HG03097 (cell line): ENCODE data around the gene KRTAP4-4.
"Not testable (repeated sequence)": the region's sequence is repeated elsewhere in the genome, so short reads cannot be mapped to it uniquely, and the experiment has no call there.

ENCODE experiments used
- ATAC-seq: cut with Tn5 transposase; IDR thresholded peaks from one replicate; pipeline ENCODE4 v1.9.1; 2021; ENCODE audit not compliant: unreplicated experiment, low FRiP score

The KRTAP4-4 gene

GRCh38 chr17:41148971-41149651 lies 11.4 kb downstream of the KRTAP4-4 start:
- ATAC-seq = not testable (repeated sequence)

- ATAC-seq = no peak
Measured at GRCh38 chr17:41147531-41148204, 12.9 kb downstream of the KRTAP4-4 start.

GRCh38 chr17:41145261-41145660 lies 15.3 kb downstream of the KRTAP4-4 start:
- no peak for ATAC-seq

GRCh38 chr17:41144846-41145245 lies 15.7 kb downstream of the KRTAP4-4 start:
- no peak for ATAC-seq

GRCh38 chr17:41141361-41141760 lies 19.2 kb downstream of the KRTAP4-4 start:
- ATAC-seq = no peak

GRCh38 chr17:41140360-41141131 lies 20.0 kb downstream of the KRTAP4-4 start, which contains the start of gene KRTAP4-6:
TSS of gene KRTAP4-6 (minus strand) at chr17:41140544. CDS start at chr17:41140487, 57 bp downstream.
- no peak for ATAC-seq

GRCh38 chr17:41139865-41140264 lies 20.7 kb downstream of the KRTAP4-4 start:
- ATAC-seq = not testable (repeated sequence)

- no peak for ATAC-seq
Measured at GRCh38 chr17:41133880-41134735, 26.4 kb downstream of the KRTAP4-4 start.

- ATAC-seq = no peak
Measured at GRCh38 chr17:41131979-41132378, 28.6 kb downstream of the KRTAP4-4 start.

GRCh38 chr17:41127371-41127770 lies 33.2 kb downstream of the KRTAP4-4 start:
- ATAC-seq = no peak

- ATAC-seq = no peak
Measured at GRCh38 chr17:41126412-41126811, 34.1 kb downstream of the KRTAP4-4 start.

- no peak for ATAC-seq
Measured at GRCh38 chr17:41125064-41125463, 35.5 kb downstream of the KRTAP4-4 start.

- not testable (repeated sequence) for ATAC-seq
Measured at GRCh38 chr17:41123991-41124371, 36.6 kb downstream of the KRTAP4-4 start, which contains the start of gene KRTAP4-12. TSS of gene KRTAP4-12 (minus strand) at chr17:41124182. CDS start at chr17:41124122, 60 bp downstream.

GRCh38 chr17:41123292-41123990 lies 37.1 kb downstream of the KRTAP4-4 start:
- ATAC-seq = not testable (repeated sequence)

- ATAC-seq = no peak
Measured at GRCh38 chr17:41121742-41122141, 38.8 kb downstream of the KRTAP4-4 start.

GRCh38 chr17:41119696-41120690 lies 40.6 kb downstream of the KRTAP4-4 start:
- not testable (repeated sequence) for ATAC-seq

GRCh38 chr17:41118721-41119120 lies 41.8 kb downstream of the KRTAP4-4 start:
- no peak for ATAC-seq

- ATAC-seq = not testable (repeated sequence)
Measured at GRCh38 chr17:41117846-41118386, 42.6 kb downstream of the KRTAP4-4 start, which contains the start of gene KRTAP4-11. TSS of gene KRTAP4-11 (minus strand) at chr17:41118373. CDS start at chr17:41118315, 58 bp downstream.
